Prostate gland (tissue), 2 donors: ENCODE measurements around the gene EPG5.

Experiments
- CTCF ChIP-seq, 4 experiments: fragments of 200-600 bp in 2 of 4; fragments of 450-650 bp in 2 of 4; sonication (generic) in 2 of 4; IDR thresholded peaks; 1 replicate in 3 of 4; 2 replicates in 1 of 4; pipeline ENCODE4 v1.5.1; 2016 to 2019; ENCODE audit warnings: antibody characterized with exemption in 4 of 4, mild to moderate bottlenecking in 2 of 4, moderate library complexity in 2 of 4
- POLR2A ChIP-seq: fragments of 450-650 bp; IDR thresholded peaks from one replicate; pipeline ENCODE4 v1.6.1; 2016; ENCODE audit warnings: antibody characterized with exemption, mild to moderate bottlenecking

GRCh38 chr18:45874491-45875184, 92.5 kb downstream of the EPG5 start:
- TF ChIP-seq CTCF (IDR thresholded peaks at IDR 0.05): no peak
- no peak for TF ChIP-seq POLR2A
